Rectal smooth muscle tissue (tissue), 1 donor: ENCODE data around the gene ODAD3.
"Not testable (repeated sequence)": the region's sequence is repeated elsewhere in the genome, so short reads cannot be mapped to it uniquely, and the experiment has no call there.

Source experiments
- H3K27ac ChIP-seq: one replicate; pipeline ENCODE4 v1.7.0; 2013; ENCODE audit warnings: low read depth, low read length, inconsistent platforms
- H3K27me3 ChIP-seq: one replicate; pipeline ENCODE4 v1.7.0; 2013; ENCODE audit warnings: low read length; ENCODE audit not compliant: control insufficient read depth, insufficient read depth
- H3K36me3 ChIP-seq: one replicate; pipeline ENCODE4 v1.7.0; 2013; ENCODE audit warnings: low read length; ENCODE audit not compliant: control insufficient read depth, insufficient read depth
- H3K4me1 ChIP-seq: one replicate; pipeline ENCODE4 v1.7.0; 2013; ENCODE audit warnings: low read length; ENCODE audit not compliant: control insufficient read depth, insufficient read depth
- H3K4me3 ChIP-seq: one replicate; pipeline ENCODE4 v1.7.0; 2013; ENCODE audit warnings: low read length
- H3K9ac ChIP-seq: one replicate; pipeline ENCODE4 v1.7.0; 2013; ENCODE audit warnings: low read length

The ODAD3 gene

GRCh38 chr19:11475343-11475742 is 40.4 kb upstream of the ODAD3 start:
- not testable (repeated sequence) for H3K4me1 ChIP-seq, H3K9ac ChIP-seq, H3K27me3 ChIP-seq, H3K36me3 ChIP-seq, H3K4me3 ChIP-seq, H3K27ac ChIP-seq

DNA sequence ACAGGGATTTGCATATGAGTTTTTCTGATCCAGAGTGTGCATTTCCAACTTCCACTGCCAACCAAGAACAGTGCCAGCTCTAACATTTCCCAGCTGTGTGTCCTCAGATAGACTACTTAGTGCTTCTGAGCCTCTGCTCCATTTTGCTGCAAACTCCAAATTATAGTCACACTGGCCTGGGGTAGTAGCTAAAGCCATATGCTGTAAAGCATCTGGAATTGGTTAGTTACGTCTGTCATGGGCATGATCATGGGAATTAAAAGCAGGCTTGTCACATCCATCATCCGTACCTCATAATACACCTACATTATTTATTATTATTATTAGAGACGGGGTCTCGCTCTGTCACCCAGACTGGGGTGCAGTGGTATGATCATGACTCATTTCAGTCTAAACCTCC is 38.8 kb upstream of the ODAD3 start:
- Histone ChIP-seq H3K4me3 (no peak overlapping the region), H3K9ac (no peak overlapping the region), H3K27ac (no peak overlapping the region), H3K4me1 (no peaks in the 10 kb centered on the region), H3K36me3 (no peaks in the 10 kb centered on the region), H3K27me3 (no peaks in the 10 kb centered on the region)

DNA sequence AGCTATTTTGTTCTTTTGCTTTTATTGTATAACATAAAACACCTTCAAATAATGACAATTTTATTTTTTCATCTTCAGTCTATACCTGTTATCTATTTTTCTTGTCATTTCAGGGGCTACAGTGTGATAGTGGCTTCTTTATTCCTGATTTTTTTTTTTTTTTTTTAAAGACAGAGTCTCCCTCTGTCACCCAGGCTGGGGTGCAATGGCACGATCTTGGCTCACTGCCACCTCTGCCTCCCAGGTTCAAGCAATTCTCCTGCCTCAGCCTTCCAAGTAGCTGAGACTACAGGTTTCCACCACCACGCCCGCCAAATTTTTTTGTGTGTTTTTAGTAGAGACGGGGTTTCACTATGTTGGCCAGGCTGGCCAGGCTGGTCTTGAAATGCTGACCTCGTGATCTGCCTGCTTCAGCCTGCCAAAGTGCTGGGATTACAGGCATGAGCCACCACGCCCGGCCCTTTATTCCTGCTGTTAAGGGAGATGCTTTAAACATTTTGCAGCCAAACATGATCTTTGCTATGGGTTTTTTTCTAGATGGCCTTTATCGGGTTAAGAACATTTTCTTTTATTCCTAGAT is 33.4 kb upstream of the ODAD3 start:
- not testable (repeated sequence) for H3K9ac ChIP-seq, H3K4me3 ChIP-seq, H3K4me1 ChIP-seq, H3K36me3 ChIP-seq, H3K27ac ChIP-seq, H3K27me3 ChIP-seq

DNA sequence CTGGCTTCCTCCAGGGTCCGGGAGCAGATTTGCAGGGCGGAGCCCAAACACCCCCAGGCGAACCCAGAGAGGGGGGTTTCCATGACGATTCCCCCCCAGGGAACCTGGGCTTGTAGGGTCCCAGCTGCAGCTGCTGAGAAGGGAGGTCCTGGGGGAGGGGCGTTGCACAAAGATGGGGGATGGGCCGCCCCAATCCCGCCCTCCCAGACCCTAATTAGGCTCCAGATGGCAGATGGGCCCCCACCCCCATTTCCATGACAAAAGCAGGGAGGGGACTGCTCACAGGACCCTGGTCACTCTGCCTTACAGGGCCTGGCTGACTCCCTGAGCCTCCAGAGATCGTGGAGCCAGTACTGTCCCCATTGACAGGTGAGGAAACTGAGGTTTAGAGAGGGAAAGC is 30.7 kb upstream of the ODAD3 start:
- Histone ChIP-seq H3K27me3 (no peaks in the 10 kb centered on the region), H3K4me3 (no peak overlapping the region), H3K27ac (no peak overlapping the region), H3K9ac (no peak overlapping the region), H3K36me3 (no peaks in the 10 kb centered on the region), H3K4me1 (no peaks in the 10 kb centered on the region)

- no peaks in the 10 kb centered on the region for H3K36me3 ChIP-seq
- H3K9ac ChIP-seq = no peak overlapping the region
- H3K4me3 ChIP-seq = no peak overlapping the region
- no peaks in the 10 kb centered on the region for H3K4me1 ChIP-seq
- H3K27me3 ChIP-seq = no peaks in the 10 kb centered on the region
- H3K27ac ChIP-seq = no peak overlapping the region
Measured at GRCh38 chr19:11464333-11465265, 29.7 kb upstream of the ODAD3 start.

- Histone ChIP-seq H3K9ac (no peak overlapping the region), H3K36me3 (no peaks in the 10 kb centered on the region), H3K4me3 (no peak overlapping the region), H3K4me1 (no peaks in the 10 kb centered on the region), H3K27me3 (no peaks in the 10 kb centered on the region), H3K27ac (no peak overlapping the region)
Measured at GRCh38 chr19:11463391-11463790, 28.5 kb upstream of the ODAD3 start.

DNA sequence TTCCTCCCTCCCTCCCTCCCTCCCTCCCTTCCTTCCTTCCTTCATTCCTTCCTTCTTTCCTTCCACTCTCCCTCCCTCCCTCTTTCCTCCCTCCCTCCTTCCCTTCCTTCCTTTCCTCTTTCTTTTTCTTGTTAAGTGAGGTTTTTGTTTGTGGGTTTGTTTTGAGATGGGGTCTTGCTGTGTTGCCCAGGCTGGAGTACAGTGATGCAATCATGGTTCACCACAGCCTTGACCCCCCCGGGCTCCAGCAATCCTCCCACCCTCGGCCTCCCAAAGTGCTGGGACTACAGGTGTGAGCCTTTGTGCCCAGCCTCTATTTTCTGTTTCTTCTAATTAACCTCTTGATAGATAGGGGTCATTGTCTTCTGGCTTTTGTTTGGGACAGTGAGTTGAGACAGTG is 26.5 kb upstream of the ODAD3 start:
- Histone ChIP-seq H3K27ac (no peak overlapping the region), H3K36me3 (no peaks in the 10 kb centered on the region), H3K4me1 (no peaks in the 10 kb centered on the region), H3K9ac (no peak overlapping the region), H3K27me3 (no peaks in the 10 kb centered on the region), H3K4me3 (no peak overlapping the region)

- H3K27ac ChIP-seq = no peak overlapping the region
- no peaks in the 10 kb centered on the region for H3K36me3 ChIP-seq
- no peaks in the 10 kb centered on the region for H3K27me3 ChIP-seq
- H3K4me1 ChIP-seq = no peaks in the 10 kb centered on the region
- H3K4me3 ChIP-seq = no peak overlapping the region
- no peak overlapping the region for H3K9ac ChIP-seq
Measured at GRCh38 chr19:11460207-11460606, 25.3 kb upstream of the ODAD3 start.

DNA sequence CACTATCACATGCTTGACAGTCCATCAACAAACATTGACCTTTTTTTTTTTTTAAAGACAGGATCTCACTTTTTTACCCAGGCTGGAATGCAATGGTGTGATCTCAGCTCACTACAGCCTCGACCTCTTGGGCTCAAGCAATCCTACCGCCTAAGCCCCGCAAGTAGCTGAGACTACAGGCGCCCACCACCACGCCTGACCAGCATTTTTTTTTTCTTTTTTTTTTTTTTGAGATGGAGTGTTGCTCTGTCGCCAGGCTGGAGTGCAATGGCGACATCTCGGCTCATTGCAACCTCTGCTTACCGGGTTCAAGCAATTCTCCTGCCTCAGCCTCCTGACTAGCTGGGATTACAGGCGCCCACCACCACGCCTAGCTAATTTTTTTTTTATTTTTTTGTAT is 24.0 kb upstream of the ODAD3 start:
- not testable (repeated sequence) for H3K27me3 ChIP-seq, H3K9ac ChIP-seq, H3K36me3 ChIP-seq, H3K27ac ChIP-seq, H3K4me3 ChIP-seq, H3K4me1 ChIP-seq

DNA sequence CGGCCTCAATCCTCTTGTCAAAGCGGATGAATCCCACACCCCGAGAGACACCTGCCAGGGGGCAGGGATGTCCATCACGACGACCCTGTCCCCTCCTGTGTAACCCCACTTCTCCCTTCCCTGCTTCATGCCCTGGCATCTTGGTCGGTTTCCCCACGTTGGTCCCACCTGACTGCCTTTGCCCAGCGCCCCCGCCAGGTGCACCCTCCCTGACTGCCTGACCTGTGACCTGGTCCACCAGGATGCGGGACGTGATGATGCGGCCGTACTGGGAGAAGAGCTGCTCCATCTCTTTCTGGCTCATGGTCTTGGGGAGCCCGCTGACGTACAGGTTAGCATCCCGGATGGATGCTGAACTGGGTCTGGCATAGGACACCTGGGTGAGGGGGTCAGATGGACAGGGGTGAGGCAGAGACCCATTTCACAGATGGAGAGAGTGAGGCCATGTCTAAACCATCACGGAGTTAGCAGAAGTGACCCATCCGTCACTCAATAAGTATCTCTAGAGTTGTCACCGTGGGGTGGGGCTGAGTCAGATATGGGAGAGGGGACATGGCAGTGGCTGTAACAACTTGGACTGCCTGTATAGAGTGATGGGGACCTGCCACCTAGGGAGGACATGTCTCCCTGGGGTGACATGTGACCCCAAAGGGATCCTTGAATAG is 23.4 kb upstream of the ODAD3 start:
- Histone ChIP-seq H3K9ac (no peak overlapping the region), H3K27me3 (no peaks in the 10 kb centered on the region), H3K4me1 (no peaks in the 10 kb centered on the region), H3K36me3 (no peaks in the 10 kb centered on the region), H3K4me3 (no peak overlapping the region), H3K27ac (no peak overlapping the region)

DNA sequence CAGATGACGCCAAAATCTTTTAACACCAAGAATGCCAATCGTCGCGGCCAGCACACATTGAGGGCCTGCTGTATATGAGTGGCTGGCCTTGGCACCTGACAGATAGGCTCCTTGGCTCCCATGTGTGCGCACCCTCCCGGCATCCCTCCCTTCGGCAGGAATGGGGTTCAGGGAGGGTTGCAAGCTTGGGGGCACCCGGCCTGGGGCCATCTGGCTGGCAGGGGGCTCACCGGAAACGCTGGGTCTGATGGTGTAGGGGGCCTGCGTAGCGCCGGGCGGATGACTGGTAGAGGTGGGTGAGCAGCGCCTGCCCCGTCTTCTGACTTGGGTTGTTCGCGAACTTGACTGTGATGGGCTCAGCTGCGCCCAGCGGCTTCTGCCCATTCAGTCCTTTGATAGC is 22.9 kb upstream of the ODAD3 start:
- Histone ChIP-seq H3K36me3 (no peaks in the 10 kb centered on the region), H3K4me1 (no peaks in the 10 kb centered on the region), H3K27me3 (no peaks in the 10 kb centered on the region), H3K4me3 (no peak overlapping the region), H3K9ac (no peak overlapping the region), H3K27ac (no peak overlapping the region)

GRCh38 chr19:11457115-11457514 is 22.2 kb upstream of the ODAD3 start:
- no peak overlapping the region for H3K4me3 ChIP-seq
- H3K9ac ChIP-seq = no peak overlapping the region
- H3K27ac ChIP-seq = no peak overlapping the region
- H3K27me3 ChIP-seq = no peaks in the 10 kb centered on the region
- no peaks in the 10 kb centered on the region for H3K4me1 ChIP-seq
- H3K36me3 ChIP-seq = no peaks in the 10 kb centered on the region
